ENCODE results near the gene SDK2.

DNA sequence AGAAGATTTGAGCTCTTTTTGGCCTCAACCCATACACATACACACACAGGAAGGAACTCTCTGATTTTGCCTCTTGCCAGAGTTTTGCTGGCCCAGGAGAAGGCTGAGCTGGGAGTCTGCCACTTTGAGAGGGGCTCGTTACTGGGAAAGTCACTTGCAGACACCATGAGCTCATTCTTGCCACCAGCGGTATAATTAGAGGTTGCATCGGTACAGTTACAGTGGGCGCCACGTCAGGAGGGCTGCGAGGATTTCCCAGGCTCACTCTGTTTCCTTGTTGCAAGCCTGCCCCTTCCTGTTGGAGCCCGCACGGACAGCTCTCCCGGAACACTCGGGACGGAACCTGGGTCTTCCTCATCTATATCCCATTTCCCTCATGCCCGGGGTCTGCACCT lies 3.1 kb upstream of the SDK2 start:
- TF ChIP-seq POLR2AphosphoS5 (IDR thresholded peaks at IDR 0.05; ENCODE audit: low read depth, low read length) (no peak), FOXM1 (IDR thresholded peaks at IDR 0.05; ENCODE audit: low read depth) (no peak), RCOR1 (IDR thresholded peaks at IDR 0.05; ENCODE audit: low read length) (no peak), NRF1 (IDR thresholded peaks at IDR 0.05; ENCODE audit: low read depth, low read length) (no peak), EZH2phosphoT487 (IDR thresholded peaks at IDR 0.05; ENCODE audit: borderline replicate concordance, low read depth) (no peak), GABPA (IDR thresholded peaks at IDR 0.05; ENCODE audit: low read depth) (no peak), YY1 (IDR thresholded peaks at IDR 0.05; ENCODE audit: low read depth) (no peak), EP300 (IDR thresholded peaks at IDR 0.05; ENCODE audit: borderline replicate concordance in 1 of 2, low read depth in 1 of 2, low read length in 1 of 2) (no peak), TEAD4 (IDR thresholded peaks at IDR 0.05; ENCODE audit: borderline replicate concordance, insufficient read depth) (no peak), TAF1 (IDR thresholded peaks at IDR 0.05; ENCODE audit: borderline replicate concordance, low read depth, low read length) (no peak)
- TF ChIP-seq, protein P1, sequence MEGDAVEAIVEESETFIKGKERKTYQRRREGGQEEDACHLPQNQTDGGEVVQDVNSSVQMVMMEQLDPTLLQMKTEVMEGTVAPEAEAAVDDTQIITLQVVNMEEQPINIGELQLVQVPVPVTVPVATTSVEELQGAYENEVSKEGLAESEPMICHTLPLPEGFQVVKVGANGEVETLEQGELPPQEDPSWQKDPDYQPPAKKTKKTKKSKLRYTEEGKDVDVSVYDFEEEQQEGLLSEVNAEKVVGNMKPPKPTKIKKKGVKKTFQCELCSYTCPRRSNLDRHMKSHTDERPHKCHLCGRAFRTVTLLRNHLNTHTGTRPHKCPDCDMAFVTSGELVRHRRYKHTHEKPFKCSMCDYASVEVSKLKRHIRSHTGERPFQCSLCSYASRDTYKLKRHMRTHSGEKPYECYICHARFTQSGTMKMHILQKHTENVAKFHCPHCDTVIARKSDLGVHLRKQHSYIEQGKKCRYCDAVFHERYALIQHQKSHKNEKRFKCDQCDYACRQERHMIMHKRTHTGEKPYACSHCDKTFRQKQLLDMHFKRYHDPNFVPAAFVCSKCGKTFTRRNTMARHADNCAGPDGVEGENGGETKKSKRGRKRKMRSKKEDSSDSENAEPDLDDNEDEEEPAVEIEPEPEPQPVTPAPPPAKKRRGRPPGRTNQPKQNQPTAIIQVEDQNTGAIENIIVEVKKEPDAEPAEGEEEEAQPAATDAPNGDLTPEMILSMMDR (IDR thresholded peaks at IDR 0.05): no peak
- TF ChIP-seq, protein P2, sequence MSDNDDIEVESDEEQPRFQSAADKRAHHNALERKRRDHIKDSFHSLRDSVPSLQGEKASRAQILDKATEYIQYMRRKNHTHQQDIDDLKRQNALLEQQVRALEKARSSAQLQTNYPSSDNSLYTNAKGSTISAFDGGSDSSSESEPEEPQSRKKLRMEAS (IDR thresholded peaks at IDR 0.05; ENCODE audit: low read depth): no peak
- TF ChIP-seq, protein P3, sequence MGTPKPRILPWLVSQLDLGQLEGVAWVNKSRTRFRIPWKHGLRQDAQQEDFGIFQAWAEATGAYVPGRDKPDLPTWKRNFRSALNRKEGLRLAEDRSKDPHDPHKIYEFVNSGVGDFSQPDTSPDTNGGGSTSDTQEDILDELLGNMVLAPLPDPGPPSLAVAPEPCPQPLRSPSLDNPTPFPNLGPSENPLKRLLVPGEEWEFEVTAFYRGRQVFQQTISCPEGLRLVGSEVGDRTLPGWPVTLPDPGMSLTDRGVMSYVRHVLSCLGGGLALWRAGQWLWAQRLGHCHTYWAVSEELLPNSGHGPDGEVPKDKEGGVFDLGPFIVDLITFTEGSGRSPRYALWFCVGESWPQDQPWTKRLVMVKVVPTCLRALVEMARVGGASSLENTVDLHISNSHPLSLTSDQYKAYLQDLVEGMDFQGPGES (IDR thresholded peaks at IDR 0.05; ENCODE audit: low read depth, low read length): no peak
- TF ChIP-seq, protein P4, sequence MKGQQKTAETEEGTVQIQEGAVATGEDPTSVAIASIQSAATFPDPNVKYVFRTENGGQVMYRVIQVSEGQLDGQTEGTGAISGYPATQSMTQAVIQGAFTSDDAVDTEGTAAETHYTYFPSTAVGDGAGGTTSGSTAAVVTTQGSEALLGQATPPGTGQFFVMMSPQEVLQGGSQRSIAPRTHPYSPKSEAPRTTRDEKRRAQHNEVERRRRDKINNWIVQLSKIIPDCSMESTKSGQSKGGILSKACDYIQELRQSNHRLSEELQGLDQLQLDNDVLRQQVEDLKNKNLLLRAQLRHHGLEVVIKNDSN (IDR thresholded peaks at IDR 0.05; ENCODE audit: borderline replicate concordance, low read depth): no peak
